HCT116 (cell line): ENCODE data around the gene KLHL11. TPM values are rescaled to one million over a fixed set of nuclear protein-coding genes. Genes with fewer than 3 reads are reported as not detected.

Experiments used
- ATAC-seq: fragments of 200-7000 bp; cut with Tn5 transposase; 2 replicates; pipeline ENCODE4 v1.9.1; 2020; ENCODE audit warnings: mild to moderate bottlenecking, moderate library complexity
- BruUV-seq: library from RNA; stranded (reverse); fragments of 400-500 nt; replicated peaks from 2 replicates; lab custom pipeline; 2021; lab: Mats Ljungman, UMichigan
- CTCF ChIA-PET: fragments of 300-600 bp; sonication (Branson Sonifier 250); formaldehyde crosslinking; loops from one replicate; lab custom pipeline; 2021; ENCODE audit warnings: antibody characterized with exemption; lab: Charles Lee
- POLR2A ChIA-PET: fragments of 300-600, 350-600 bp; sonication (Branson Sonifier 250); formaldehyde crosslinking; loops from one replicate; lab custom pipeline; 2021; ENCODE audit warnings: antibody characterized with exemption; lab: Charles Lee
- RAD21 ChIA-PET, 2 experiments: fragments of 300-600 bp; sonication (Branson Sonifier 250); formaldehyde crosslinking; loops; one replicate each; lab custom pipeline; 2023; ENCODE audit warnings: low total read pairs in 2 of 2; ENCODE audit not compliant: uncharacterized antibody in 2 of 2, unreplicated experiment in 2 of 2, low non-redundant PET in 1 of 2; lab: Charles Lee
- DNase-seq: peaks from one replicate; pipeline ENCODE4 v3.0.0-alpha.2; 2010; ENCODE audit warnings: low read depth, low spot score
- H2AFZ ChIP-seq: fragments of 200-600 bp; shearing (Covaris generic), sonication (generic); 2 replicates; pipeline ENCODE4 v1.6.1; 2017; ENCODE audit warnings: low read depth, mixed run types, mixed read lengths, antibody characterized with exemption, low read length; ENCODE audit not compliant: poor library complexity, severe bottlenecking
- H3K27ac ChIP-seq: 2 replicates; pipeline ENCODE4 v1.5.1; 2012; ENCODE audit warnings: low read depth, low read length
- H3K27me3 ChIP-seq: fragments of 200-600 bp; sonication (generic); 2 replicates; pipeline ENCODE4 v1.6.1; 2016; ENCODE audit warnings: mixed run types, low read length, mixed read lengths; ENCODE audit not compliant: insufficient read depth
- H3K36me3 ChIP-seq, 2 experiments: fragments of 200-500 bp in 1 of 2; fragments of 200-600 bp in 1 of 2; sonication (Bioruptor generic) in 1 of 2; sonication (generic) in 1 of 2; 2 replicates each; pipeline versions ENCODE4 v1.5.1 to v1.6.1; 2014 to 2016; ENCODE audit warnings: low read length in 2 of 2, inconsistent platforms in 1 of 2, mixed read lengths in 1 of 2, mixed run types in 1 of 2; ENCODE audit not compliant: insufficient read depth in 2 of 2, control insufficient read depth in 1 of 2
- H3K4me1 ChIP-seq, 2 experiments: fragments of 200-600 bp in 1 of 2; sonication (generic) in 1 of 2; 2 replicates each; pipeline versions ENCODE4 v1.5.1 to v1.6.1; 2012 to 2017; ENCODE audit warnings: low read length in 2 of 2, inconsistent platforms in 1 of 2, mild to moderate bottlenecking in 1 of 2, mixed read lengths in 1 of 2, mixed run types in 1 of 2, moderate library complexity in 1 of 2; ENCODE audit not compliant: insufficient read depth in 2 of 2, control insufficient read depth in 1 of 2
- H3K4me2 ChIP-seq: fragments of 200-600 bp; sonication (generic); 2 replicates; pipeline ENCODE4 v1.6.1; 2017; ENCODE audit warnings: mixed run types, low read length, mixed read lengths
- H3K4me3 ChIP-seq, 2 experiments: fragments of 200-600 bp in 1 of 2; sonication (generic) in 1 of 2; replicated peaks in 1 of 2; 2 replicates each; pipeline ENCODE4 v1.5.1; 2011 to 2016; ENCODE audit warnings: low read length in 2 of 2, control low read depth in 1 of 2, low read depth in 1 of 2, mild to moderate bottlenecking in 1 of 2, mixed read lengths in 1 of 2, mixed run types in 1 of 2
- H3K79me2 ChIP-seq: fragments of 200-600 bp; sonication (generic); 2 replicates; pipeline ENCODE4 v1.6.1; 2017; ENCODE audit warnings: mild to moderate bottlenecking, mixed run types, low read length, moderate library complexity, mixed read lengths; ENCODE audit not compliant: insufficient read depth
- H3K9ac ChIP-seq: fragments of 200-600 bp; sonication (generic); 2 replicates; pipeline ENCODE4 v1.6.1; 2016; ENCODE audit warnings: low read length, mixed read lengths
- H3K9me2 ChIP-seq: fragments of 200-600 bp; sonication (generic), shearing (Covaris generic); 2 replicates; pipeline ENCODE4 v1.6.1; 2017; ENCODE audit warnings: mixed run types, mild to moderate bottlenecking, moderate library complexity; ENCODE audit not compliant: insufficient read depth
- H3K9me3 ChIP-seq, 2 experiments: fragments of 200-500 bp in 1 of 2; fragments of 200-600 bp in 1 of 2; sonication (Bioruptor generic) in 1 of 2; sonication (generic) in 1 of 2; 2 replicates each; pipeline ENCODE4 v1.6.1; 2014 to 2017; ENCODE audit warnings: low read length in 2 of 2, mixed read lengths in 2 of 2, inconsistent platforms in 1 of 2, low read depth in 1 of 2, mild to moderate bottlenecking in 1 of 2, mixed run types in 1 of 2, moderate library complexity in 1 of 2; ENCODE audit not compliant: control insufficient read depth in 1 of 2, insufficient read depth in 1 of 2
- H4K20me1 ChIP-seq: fragments of 200-600 bp; sonication (generic), shearing (Covaris generic); 2 replicates; pipeline ENCODE4 v1.6.1; 2017; ENCODE audit warnings: mixed run types, mild to moderate bottlenecking, moderate library complexity; ENCODE audit not compliant: insufficient read depth
- CEBPB ChIP-seq: IDR thresholded peaks from 2 replicates; pipeline ENCODE4 v1.6.1; 2012; ENCODE audit warnings: low read depth
- EGR1 ChIP-seq: IDR thresholded peaks from 2 replicates; pipeline ENCODE4 v1.6.1; 2012; ENCODE audit warnings: low read depth
- ELF1 ChIP-seq: IDR thresholded peaks from 2 replicates; pipeline ENCODE4 v1.6.1; 2012; ENCODE audit warnings: low read depth, borderline replicate concordance
- EZH2 ChIP-seq: fragments of 200-600 bp; sonication (generic); IDR thresholded peaks from 2 replicates; pipeline ENCODE4 v1.6.1; 2017; ENCODE audit warnings: antibody characterized with exemption, mixed run types
- EZH2phosphoT487 ChIP-seq: fragments of 200-600 bp; IDR thresholded peaks from 2 replicates; pipeline ENCODE4 v1.6.1; 2018; ENCODE audit warnings: antibody characterized with exemption, borderline replicate concordance
- FOSL1 ChIP-seq: IDR thresholded peaks from 2 replicates; pipeline ENCODE4 v1.6.1; 2012; ENCODE audit warnings: low read depth
- POLR2A ChIP-seq: IDR thresholded peaks from 2 replicates; pipeline ENCODE4 v1.7.0; 2011; ENCODE audit warnings: borderline replicate concordance; ENCODE audit not compliant: insufficient read depth, insufficient read length; ENCODE audit errors: extremely low read depth
- POLR2AphosphoS5 ChIP-seq: IDR thresholded peaks from 2 replicates; pipeline ENCODE4 v1.6.1; 2011; ENCODE audit warnings: mild to moderate bottlenecking, low read depth, low read length, moderate library complexity
- SIN3A ChIP-seq: IDR thresholded peaks from 2 replicates; pipeline ENCODE4 v1.6.1; 2012; ENCODE audit warnings: low read depth
- SP1 ChIP-seq: IDR thresholded peaks from 2 replicates; pipeline ENCODE4 v1.6.1; 2012; ENCODE audit warnings: low read depth
- SRF ChIP-seq: IDR thresholded peaks from 2 replicates; pipeline ENCODE4 v1.6.1; 2012; ENCODE audit warnings: low read depth
- TCF7L2 ChIP-seq: IDR thresholded peaks from 2 replicates; pipeline ENCODE4 v1.7.0; 2011; ENCODE audit warnings: borderline replicate concordance, inconsistent platforms; ENCODE audit not compliant: insufficient read depth, insufficient read length; ENCODE audit errors: extremely low read depth
- ZFX ChIP-seq: fragments of 450-650 bp; IDR thresholded peaks from 2 replicates; pipeline ENCODE4 v1.6.1; 2017
- intact Hi-C: fragments of 100-400 bp; cut with micrococcal nuclease; formaldehyde crosslinking; loops from 2 replicates; pipeline ENCODE4 v1.10.0; 2022
- total RNA-seq: library from RNA; stranded (reverse); gene quantifications from one replicate; pipeline ENCODE4 v1.2.1, GENCODE V29; 2021; ENCODE audit not compliant: unreplicated experiment
- TF ChIP-seq, protein P1 (sequence below), 3 experiments: fragments of 200-600 bp in 1 of 3; sonication (generic) in 1 of 3; IDR thresholded peaks in 2 of 3; conservative IDR thresholded peaks in 1 of 3; 2 replicates each; pipeline ENCODE4 v1.5.1; 2012 to 2017; ENCODE audit warnings: low read depth in 2 of 3, low read length in 2 of 3, antibody characterized with exemption in 1 of 3, borderline replicate concordance in 1 of 3, control low read depth in 1 of 3, mild to moderate bottlenecking in 1 of 3, mixed read lengths in 1 of 3, mixed run types in 1 of 3, moderate library complexity in 1 of 3; ENCODE audit not compliant: insufficient read depth in 1 of 3
- TF ChIP-seq, protein P2 (sequence below): IDR thresholded peaks from 2 replicates; pipeline ENCODE4 v1.6.1; 2012; ENCODE audit warnings: low read depth
- TF ChIP-seq, protein P3 (sequence below): IDR thresholded peaks from 2 replicates; pipeline ENCODE4 v1.6.1; 2012
- TF ChIP-seq, protein P4 (sequence below): IDR thresholded peaks from 2 replicates; pipeline ENCODE4 v1.6.1; 2012
- TF ChIP-seq, protein P5 (sequence below): IDR thresholded peaks from 2 replicates; pipeline ENCODE4 v1.6.1; 2011; ENCODE audit warnings: mild to moderate bottlenecking, low read length, moderate library complexity; ENCODE audit not compliant: insufficient replicate concordance; ENCODE audit errors: extremely low read depth

Gene KLHL11
- total RNA-seq, 1 experiment from 2014 or later: 22.4 TPM

DNA sequence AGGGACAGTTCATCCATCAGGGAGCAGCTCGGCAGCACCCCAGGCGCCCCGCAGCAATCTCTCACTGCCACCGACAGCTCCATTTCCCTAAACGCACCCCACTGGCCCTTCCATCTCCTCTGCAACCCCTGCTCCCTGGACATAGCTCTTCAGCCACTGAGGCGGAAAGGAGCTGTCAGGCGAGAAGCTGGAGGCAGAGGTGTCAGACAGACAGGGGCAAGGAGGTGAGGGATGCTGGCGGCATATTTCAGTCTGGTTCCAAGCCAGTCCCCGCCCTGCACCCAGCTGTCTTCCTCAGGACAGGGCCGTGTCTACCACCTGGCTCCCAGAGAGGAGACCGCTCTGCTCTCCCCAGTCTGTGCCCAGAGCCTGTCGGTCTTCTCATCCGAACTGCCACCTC lies 43.9 kb upstream of the KLHL11 start:
- no peak for ATAC-seq
- no TSS peak for BruUV-seq
- H3K36me3 ChIP-seq: peaks cover 68 to 85% of the 10 kb centered on the region in 2 experiments
- ChIA-PET POLR2A (interaction anchor here (1.3 kb wide), 1 partner anchor 9 kb away, joined by 3 read pairs; the partner anchor contains the start of gene ACLY), CTCF (no interaction called here), RAD21 (no interaction called here)
- peaks cover 0 to 17% of the 10 kb centered on the region in 2 experiments; a peak in 2 of 4 replicates for H3K4me1 ChIP-seq
- no peak overlapping the region for H2AFZ ChIP-seq
- no peak overlapping the region for H3K4me2 ChIP-seq
- H3K9me3 ChIP-seq: no peaks in the 10 kb centered on the region
- peaks cover 42% of the 10 kb centered on the region for H3K79me2 ChIP-seq
- no peak overlapping the region for H3K4me3 ChIP-seq
- no peaks in the 10 kb centered on the region for H4K20me1 ChIP-seq
- no peak for DNase-seq
- TF ChIP-seq SP1 (no peak), CEBPB (no peak), POLR2A (no peak), ELF1 (no peak), TCF7L2 (no peak), EGR1 (no peak), SIN3A (no peak), EZH2 (no peak), SRF (no peak), FOSL1 (no peak), POLR2AphosphoS5 (no peak), EZH2phosphoT487 (no peak), ZFX (no peak)
- TF ChIP-seq, protein P1, sequence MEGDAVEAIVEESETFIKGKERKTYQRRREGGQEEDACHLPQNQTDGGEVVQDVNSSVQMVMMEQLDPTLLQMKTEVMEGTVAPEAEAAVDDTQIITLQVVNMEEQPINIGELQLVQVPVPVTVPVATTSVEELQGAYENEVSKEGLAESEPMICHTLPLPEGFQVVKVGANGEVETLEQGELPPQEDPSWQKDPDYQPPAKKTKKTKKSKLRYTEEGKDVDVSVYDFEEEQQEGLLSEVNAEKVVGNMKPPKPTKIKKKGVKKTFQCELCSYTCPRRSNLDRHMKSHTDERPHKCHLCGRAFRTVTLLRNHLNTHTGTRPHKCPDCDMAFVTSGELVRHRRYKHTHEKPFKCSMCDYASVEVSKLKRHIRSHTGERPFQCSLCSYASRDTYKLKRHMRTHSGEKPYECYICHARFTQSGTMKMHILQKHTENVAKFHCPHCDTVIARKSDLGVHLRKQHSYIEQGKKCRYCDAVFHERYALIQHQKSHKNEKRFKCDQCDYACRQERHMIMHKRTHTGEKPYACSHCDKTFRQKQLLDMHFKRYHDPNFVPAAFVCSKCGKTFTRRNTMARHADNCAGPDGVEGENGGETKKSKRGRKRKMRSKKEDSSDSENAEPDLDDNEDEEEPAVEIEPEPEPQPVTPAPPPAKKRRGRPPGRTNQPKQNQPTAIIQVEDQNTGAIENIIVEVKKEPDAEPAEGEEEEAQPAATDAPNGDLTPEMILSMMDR (IDR thresholded peaks at IDR 0.05 in 2 of 3, conservative IDR thresholded peaks at IDR 0.05 in 1 of 3; ENCODE audit: borderline replicate concordance in 1 of 3, insufficient read depth in 1 of 3, low read depth in 2 of 3, low read length in 2 of 3): no peak
- TF ChIP-seq, protein P2, sequence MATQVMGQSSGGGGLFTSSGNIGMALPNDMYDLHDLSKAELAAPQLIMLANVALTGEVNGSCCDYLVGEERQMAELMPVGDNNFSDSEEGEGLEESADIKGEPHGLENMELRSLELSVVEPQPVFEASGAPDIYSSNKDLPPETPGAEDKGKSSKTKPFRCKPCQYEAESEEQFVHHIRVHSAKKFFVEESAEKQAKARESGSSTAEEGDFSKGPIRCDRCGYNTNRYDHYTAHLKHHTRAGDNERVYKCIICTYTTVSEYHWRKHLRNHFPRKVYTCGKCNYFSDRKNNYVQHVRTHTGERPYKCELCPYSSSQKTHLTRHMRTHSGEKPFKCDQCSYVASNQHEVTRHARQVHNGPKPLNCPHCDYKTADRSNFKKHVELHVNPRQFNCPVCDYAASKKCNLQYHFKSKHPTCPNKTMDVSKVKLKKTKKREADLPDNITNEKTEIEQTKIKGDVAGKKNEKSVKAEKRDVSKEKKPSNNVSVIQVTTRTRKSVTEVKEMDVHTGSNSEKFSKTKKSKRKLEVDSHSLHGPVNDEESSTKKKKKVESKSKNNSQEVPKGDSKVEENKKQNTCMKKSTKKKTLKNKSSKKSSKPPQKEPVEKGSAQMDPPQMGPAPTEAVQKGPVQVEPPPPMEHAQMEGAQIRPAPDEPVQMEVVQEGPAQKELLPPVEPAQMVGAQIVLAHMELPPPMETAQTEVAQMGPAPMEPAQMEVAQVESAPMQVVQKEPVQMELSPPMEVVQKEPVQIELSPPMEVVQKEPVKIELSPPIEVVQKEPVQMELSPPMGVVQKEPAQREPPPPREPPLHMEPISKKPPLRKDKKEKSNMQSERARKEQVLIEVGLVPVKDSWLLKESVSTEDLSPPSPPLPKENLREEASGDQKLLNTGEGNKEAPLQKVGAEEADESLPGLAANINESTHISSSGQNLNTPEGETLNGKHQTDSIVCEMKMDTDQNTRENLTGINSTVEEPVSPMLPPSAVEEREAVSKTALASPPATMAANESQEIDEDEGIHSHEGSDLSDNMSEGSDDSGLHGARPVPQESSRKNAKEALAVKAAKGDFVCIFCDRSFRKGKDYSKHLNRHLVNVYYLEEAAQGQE: no peak
- TF ChIP-seq, protein P3, sequence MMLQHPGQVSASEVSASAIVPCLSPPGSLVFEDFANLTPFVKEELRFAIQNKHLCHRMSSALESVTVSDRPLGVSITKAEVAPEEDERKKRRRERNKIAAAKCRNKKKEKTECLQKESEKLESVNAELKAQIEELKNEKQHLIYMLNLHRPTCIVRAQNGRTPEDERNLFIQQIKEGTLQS: no peak
- TF ChIP-seq, protein P4, sequence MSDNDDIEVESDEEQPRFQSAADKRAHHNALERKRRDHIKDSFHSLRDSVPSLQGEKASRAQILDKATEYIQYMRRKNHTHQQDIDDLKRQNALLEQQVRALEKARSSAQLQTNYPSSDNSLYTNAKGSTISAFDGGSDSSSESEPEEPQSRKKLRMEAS: no peak
- TF ChIP-seq, protein P5, sequence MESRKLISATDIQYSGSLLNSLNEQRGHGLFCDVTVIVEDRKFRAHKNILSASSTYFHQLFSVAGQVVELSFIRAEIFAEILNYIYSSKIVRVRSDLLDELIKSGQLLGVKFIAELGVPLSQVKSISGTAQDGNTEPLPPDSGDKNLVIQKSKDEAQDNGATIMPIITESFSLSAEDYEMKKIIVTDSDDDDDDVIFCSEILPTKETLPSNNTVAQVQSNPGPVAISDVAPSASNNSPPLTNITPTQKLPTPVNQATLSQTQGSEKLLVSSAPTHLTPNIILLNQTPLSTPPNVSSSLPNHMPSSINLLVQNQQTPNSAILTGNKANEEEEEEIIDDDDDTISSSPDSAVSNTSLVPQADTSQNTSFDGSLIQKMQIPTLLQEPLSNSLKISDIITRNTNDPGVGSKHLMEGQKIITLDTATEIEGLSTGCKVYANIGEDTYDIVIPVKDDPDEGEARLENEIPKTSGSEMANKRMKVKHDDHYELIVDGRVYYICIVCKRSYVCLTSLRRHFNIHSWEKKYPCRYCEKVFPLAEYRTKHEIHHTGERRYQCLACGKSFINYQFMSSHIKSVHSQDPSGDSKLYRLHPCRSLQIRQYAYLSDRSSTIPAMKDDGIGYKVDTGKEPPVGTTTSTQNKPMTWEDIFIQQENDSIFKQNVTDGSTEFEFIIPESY: no peak
- H3K27ac ChIP-seq: no peak overlapping the region
- no peaks in the 10 kb centered on the region for H3K9me2 ChIP-seq
- intact Hi-C loops: no loop called here
- no peaks in the 10 kb centered on the region for H3K27me3 ChIP-seq
- no peak overlapping the region for H3K9ac ChIP-seq
